ENCODE results near the gene INSIG1.

INSIG1 gene

GRCh38 chr7:155305231-155305904 is 7.7 kb downstream of the INSIG1 start:
- no peak for DNase-seq

- no peak for DNase-seq
These were observed 9.2 kb downstream of the INSIG1 start for GRCh38 chr7:155306673-155307470.

- no peak for DNase-seq
These were observed 10.8 kb downstream of the INSIG1 start for GRCh38 chr7:155308330-155309020.

- no peak for DNase-seq
These were observed 11.3 kb downstream of the INSIG1 start for GRCh38 chr7:155309021-155309338.

GRCh38 chr7:155310425-155311114 is 12.9 kb downstream of the INSIG1 start:
- DNase-seq, result no peak

- DNase-seq, result no peak
These were observed 14.3 kb downstream of the INSIG1 start for GRCh38 chr7:155311826-155312537.

- no peak for DNase-seq
These were observed 15.0 kb downstream of the INSIG1 start for GRCh38 chr7:155312633-155313032.

- DNase-seq, result no peak
These were observed 15.4 kb downstream of the INSIG1 start for GRCh38 chr7:155313096-155313495.

- DNase-seq, result no peak
These were observed 18.3 kb downstream of the INSIG1 start for GRCh38 chr7:155315977-155316376.

GRCh38 chr7:155316427-155317113 is 18.9 kb downstream of the INSIG1 start:
- no peak for DNase-seq

GRCh38 chr7:155317114-155317434 is 19.4 kb downstream of the INSIG1 start:
- no peak for DNase-seq

- DNase-seq, result no peak
These were observed 20.6 kb downstream of the INSIG1 start for GRCh38 chr7:155318245-155318644.

GRCh38 chr7:155322530-155322929 is 24.9 kb downstream of the INSIG1 start:
- no peak for DNase-seq

GRCh38 chr7:155323001-155323638 is 25.4 kb downstream of the INSIG1 start:
- DNase-seq, result no peak

- no peak for DNase-seq
These were observed 26.6 kb downstream of the INSIG1 start for GRCh38 chr7:155324012-155324917.

GRCh38 chr7:155324918-155325235 is 27.2 kb downstream of the INSIG1 start:
- DNase-seq, result no peak

- DNase-seq, result no peak
These were observed 28.7 kb downstream of the INSIG1 start for GRCh38 chr7:155326385-155326784.

- no peak for DNase-seq
These were observed 30.1 kb downstream of the INSIG1 start for GRCh38 chr7:155327590-155328320.

GRCh38 chr7:155329225-155329624 is 31.5 kb downstream of the INSIG1 start:
- no peak for DNase-seq

GRCh38 chr7:155331396-155331795 is 33.7 kb downstream of the INSIG1 start:
- DNase-seq, result no peak
